ENCODE data around the gene SRPK1.
"Not testable (repeated sequence)": the region's sequence is repeated elsewhere in the genome, so short reads cannot be mapped to it uniquely, and the experiment has no call there.

SRPK1 gene

GRCh38 chr6:35929601-35930000, 8.7 kb upstream of the SRPK1 start:
- DNase-seq = no peak

- no peak for DNase-seq
These were observed 5.8 kb upstream of the SRPK1 start for GRCh38 chr6:35926509-35927215.

- no peak for DNase-seq
These were observed 5.1 kb upstream of the SRPK1 start for GRCh38 chr6:35925961-35926360.

DNA sequence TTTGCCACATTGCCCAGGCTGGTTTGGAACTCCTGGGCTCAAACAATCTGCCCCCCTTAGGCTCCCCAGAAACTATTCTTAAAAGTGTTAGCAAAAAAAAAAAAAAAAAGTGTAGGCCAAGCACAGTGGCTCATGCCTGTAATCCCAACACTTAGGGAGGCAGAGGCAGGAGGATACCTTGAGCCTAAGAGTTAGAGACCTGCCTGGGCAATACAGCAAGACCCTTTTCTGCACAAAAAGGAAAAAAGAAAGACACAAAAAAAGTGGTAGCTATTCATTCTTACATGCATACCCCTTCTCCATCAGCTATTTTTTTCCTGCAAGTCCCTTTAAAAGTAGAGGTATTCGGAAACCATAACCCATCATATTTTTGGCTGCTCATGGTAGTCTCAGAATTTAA, 3.2 kb upstream of the SRPK1 start:
- DNase-seq = no peak

GRCh38 chr6:35922139-35922554, 1.2 kb upstream of the SRPK1 start:
- DNase-seq = no peak

- DNase-seq = no peak
These were observed 809 bp downstream of the SRPK1 start for GRCh38 chr6:35919827-35920751.

DNA sequence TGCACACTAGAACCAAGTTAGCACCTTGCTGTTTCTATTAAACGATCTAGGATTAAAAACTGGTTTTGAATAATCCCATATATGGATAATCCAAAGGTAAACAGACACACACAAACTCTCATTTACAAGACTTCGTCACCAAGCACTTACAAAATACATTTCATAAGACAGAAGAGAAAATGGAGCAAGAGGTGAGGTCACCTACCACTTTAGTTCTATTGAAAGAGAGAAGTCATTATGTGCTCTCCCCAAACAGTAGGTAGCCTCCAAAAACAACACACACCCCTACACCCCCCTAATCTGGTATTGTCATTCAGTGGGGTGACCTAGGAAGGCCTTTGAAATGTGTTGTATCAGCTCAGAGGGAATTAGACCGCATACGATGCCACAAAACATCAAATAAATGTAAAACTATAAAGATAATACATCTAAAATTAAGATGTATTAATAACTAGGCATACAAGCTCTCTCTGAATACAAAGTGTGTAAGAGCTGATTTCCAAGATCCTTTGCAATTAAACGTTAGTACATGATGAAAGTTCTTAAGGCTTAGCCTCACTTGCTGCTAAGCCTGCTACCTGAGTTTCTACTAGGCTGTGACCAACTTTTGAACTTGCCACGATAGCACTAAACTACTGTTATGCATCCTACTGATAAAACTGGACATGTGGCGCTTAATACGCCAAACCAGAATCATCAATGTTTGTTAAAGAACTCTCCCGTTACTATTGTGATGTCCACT, 1.6 kb downstream of the SRPK1 start:
- DNase-seq = no peak

DNA sequence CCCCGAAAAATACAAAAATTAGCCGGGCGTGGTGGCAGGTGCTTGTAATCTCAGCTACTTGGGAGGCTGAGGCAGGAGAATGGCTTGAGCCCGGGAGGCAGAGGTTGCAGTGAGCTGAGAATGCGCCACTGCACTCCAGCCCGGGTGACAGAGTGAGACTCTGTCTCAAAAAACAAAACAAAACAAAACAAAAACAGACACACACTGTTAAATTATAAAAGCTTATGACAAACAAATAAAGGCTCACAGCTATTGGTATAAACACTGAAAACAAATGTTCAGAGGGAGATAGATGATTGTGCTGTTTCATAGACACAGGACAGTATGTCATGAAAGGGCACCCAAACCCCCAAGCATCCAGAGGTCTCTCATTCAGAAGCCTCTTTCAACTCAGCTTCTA, 4.0 kb downstream of the SRPK1 start:
- not testable (repeated sequence) for DNase-seq

GRCh38 chr6:35916056-35916455, 4.8 kb downstream of the SRPK1 start:
- DNase-seq = no peak

- DNase-seq = no peak
These were observed 6.4 kb downstream of the SRPK1 start for GRCh38 chr6:35914536-35914935.

DNA sequence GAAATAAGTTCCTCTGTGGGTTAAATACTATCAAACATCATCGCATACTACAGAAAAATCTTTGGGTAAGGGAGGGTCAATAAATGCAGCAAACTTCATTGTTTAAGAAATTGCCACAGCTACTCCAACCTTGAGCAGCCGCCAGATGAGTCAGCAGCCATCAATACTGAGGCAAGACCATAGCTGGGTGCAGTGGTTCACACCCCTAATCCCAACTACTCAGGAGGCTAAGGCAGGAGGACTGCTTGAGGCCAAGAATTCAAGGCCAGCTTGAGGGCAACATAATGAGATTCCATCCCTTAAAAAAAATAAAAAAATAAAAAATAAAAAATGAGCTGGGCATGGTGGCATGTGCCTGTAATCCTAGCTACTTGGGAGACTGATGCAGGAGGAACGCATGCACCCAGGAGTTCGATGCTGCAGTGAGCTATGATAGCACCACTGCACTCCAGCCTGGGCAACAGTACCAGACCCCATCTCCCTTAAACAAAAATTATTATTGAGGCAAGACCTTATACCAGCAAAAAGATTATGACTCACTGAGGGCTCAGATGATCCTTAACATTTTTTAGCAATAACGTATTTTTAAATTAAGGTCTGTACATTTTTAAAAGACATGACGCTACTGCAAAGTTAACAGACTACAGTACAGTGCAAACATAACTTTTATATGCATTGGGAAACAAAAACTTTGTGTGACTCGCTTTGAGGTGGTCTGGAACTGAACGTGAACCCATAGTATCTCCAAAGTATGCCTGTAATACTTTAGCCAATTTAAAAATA, 8.8 kb downstream of the SRPK1 start:
- DNase-seq = no peak

GRCh38 chr6:35909571-35909970, 11.3 kb downstream of the SRPK1 start:
- DNase-seq = not testable (repeated sequence)

DNA sequence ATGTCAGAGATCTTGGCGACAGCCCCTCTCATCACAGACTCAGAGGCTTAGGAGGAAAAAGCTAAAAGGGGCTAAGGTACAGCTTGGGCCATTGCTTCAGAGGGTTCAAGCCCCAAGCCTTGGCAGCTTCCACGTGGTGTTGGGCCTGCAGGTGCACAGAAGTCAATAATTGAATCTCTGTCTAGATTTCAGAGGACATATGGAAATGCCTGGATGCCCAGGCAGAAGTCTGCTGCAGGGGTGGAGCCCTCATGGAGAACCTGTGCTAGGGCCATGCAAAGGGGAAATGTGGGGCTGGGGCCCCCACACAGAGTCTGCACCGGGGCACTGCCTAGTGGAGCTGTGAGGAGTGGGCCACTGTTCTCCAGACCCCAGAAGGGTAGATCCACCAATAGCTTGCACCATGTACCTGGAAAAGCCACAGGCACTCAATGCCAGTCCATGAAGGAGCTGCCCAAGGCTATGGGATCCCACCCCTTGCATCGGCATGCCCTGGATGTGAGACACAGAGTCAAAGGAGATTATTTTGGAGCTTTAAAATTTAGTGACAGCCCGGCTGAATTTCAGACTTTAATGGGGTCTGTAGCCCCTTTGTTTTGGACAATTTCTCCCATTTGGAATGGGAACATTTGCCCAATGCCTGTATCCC, 12.0 kb downstream of the SRPK1 start:
- not testable (repeated sequence) for DNase-seq

DNA sequence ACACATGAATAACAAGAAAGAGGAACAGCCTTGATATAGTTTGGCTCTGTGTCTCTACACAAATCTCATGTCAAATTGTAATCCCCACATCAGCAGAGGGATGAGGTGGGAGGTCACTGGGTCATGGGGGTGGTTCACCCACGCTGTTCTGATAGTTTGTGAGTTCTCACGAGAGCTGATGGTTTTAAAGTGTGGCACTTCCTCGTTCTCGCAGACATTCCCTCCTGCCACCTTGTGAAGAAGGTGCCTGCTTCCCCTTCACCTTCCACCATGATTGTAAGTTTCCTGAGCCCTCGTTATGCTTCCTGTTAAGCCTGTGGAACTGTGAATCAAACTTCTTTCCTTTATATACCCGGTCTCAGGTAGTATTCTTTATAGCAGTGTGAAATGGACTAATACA, 13.1 kb downstream of the SRPK1 start:
- no peak for DNase-seq

- DNase-seq = no peak
These were observed 14.4 kb downstream of the SRPK1 start for GRCh38 chr6:35906499-35906846.

- no peak for DNase-seq
These were observed 14.9 kb downstream of the SRPK1 start for GRCh38 chr6:35905841-35906498.

DNA sequence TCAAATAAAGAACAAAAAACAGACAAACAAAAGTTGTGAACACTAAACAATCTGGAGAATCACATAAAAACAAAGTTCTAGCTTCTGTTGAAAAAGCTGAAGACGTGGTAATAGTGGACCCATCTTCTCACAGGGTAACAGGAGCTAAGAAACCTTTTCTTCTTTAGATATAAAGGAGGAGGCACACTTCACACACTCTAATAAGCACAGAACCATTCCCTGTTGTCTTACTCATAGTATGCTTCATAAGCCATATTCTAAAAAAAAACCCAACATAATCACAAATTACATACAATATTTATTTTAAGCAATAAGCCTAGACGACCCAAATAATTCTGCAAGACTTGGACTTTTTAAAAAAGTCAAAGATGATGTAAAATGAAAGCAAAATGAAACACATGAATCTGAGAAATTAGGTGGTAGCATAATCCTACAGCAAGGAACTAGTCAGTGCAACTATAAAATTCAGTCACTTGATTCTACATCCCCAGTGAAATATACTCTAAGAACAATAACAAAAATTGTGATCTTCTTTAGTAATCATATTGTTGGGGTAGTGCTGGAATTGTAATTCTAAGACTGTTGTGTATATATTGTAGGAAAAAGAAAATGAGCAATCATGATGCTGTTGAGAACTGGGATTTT, 15.6 kb downstream of the SRPK1 start:
- DNase-seq = no peak

DNA sequence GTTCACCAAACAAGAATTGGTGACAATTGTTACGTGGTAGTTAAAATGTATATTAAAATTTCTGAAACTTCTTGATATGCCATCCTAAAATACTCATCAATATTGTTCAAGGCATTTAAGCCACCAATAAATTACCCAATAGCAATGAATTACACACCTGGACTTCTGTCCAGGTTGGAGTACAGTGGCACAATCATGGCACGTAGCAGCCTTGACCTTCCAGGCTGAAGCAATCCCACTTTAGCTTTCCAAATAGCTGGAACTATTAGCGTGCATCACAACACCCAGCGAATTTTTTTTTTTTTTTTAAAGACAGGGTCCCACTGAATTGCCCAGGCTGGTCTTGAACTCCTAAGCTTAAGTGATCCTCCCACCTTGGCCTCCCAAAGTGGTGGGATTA, 17.2 kb downstream of the SRPK1 start:
- DNase-seq = no peak

DNA sequence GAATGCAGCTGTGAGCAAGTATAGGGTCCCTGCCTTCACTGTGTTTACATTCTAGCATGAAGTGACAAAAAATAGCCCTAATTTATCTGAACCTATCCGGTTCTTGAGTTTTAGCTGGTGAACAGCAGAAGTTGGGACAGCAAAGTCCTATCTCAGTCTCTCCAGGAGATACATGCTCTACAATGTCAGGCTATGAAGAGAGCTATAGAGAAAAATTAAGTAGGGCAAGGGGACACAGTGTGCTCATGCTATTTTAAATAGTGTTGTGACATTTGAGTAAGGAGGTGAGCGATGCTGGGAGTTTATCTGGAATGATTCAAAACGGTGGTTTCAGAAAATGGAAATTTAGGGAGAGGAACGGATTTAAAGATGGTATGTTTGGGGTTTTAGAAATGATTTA, 20.4 kb downstream of the SRPK1 start:
- DNase-seq = no peak

GRCh38 chr6:35898003-35898402, 22.9 kb downstream of the SRPK1 start:
- DNase-seq = no peak

GRCh38 chr6:35897486-35897885, 23.4 kb downstream of the SRPK1 start:
- no peak for DNase-seq
